Neuron (in vitro differentiated cells): ENCODE results near the gene NUDT3.

Source experiments
- H2AFZ ChIP-seq: one replicate; pipeline ENCODE4 v1.6.1; 2013; ENCODE audit warnings: low read depth, mild to moderate bottlenecking, inconsistent platforms, low read length, moderate library complexity
- H3K27me3 ChIP-seq: one replicate; pipeline ENCODE4 v1.6.1; 2013; ENCODE audit warnings: low read length; ENCODE audit not compliant: insufficient read depth
- H3K36me3 ChIP-seq: one replicate; pipeline ENCODE4 v1.6.1; 2013; ENCODE audit warnings: low read length; ENCODE audit not compliant: insufficient read depth
- H3K4me1 ChIP-seq: one replicate; pipeline ENCODE4 v1.6.1; 2013; ENCODE audit warnings: low read length; ENCODE audit not compliant: insufficient read depth
- H3K4me3 ChIP-seq: 2 replicates; pipeline ENCODE4 v1.5.1; 2013; ENCODE audit warnings: mild to moderate bottlenecking, low read length, moderate library complexity
- H3K9me3 ChIP-seq: one replicate; pipeline ENCODE4 v1.6.1; 2013; ENCODE audit warnings: low read length

NUDT3 gene

GRCh38 chr6:34312259-34312658, 80.2 kb downstream of the NUDT3 start:
- Histone ChIP-seq H3K4me1 (no peaks in the 10 kb centered on the region), H2AFZ (no peak overlapping the region), H3K4me3 (no peak overlapping the region), H3K27me3 (no peaks in the 10 kb centered on the region), H3K9me3 (no peaks in the 10 kb centered on the region), H3K36me3 (peaks cover 3% of the 10 kb centered on the region)

- Histone ChIP-seq H3K9me3 (no peaks in the 10 kb centered on the region), H3K4me1 (no peaks in the 10 kb centered on the region), H3K36me3 (peaks cover 6% of the 10 kb centered on the region), H2AFZ (no peak overlapping the region), H3K4me3 (no peak overlapping the region), H3K27me3 (no peaks in the 10 kb centered on the region)
Observed at GRCh38 chr6:34310817-34311216, 81.7 kb downstream of the NUDT3 start.

- H3K4me1 ChIP-seq: no peaks in the 10 kb centered on the region
- H3K4me3 ChIP-seq: no peak overlapping the region
- H3K36me3 ChIP-seq: peaks cover 6% of the 10 kb centered on the region
- no peaks in the 10 kb centered on the region for H3K27me3 ChIP-seq
- no peak overlapping the region for H2AFZ ChIP-seq
- no peaks in the 10 kb centered on the region for H3K9me3 ChIP-seq
Observed at GRCh38 chr6:34308483-34308882, 84.0 kb downstream of the NUDT3 start.

- Histone ChIP-seq H3K4me1 (no peaks in the 10 kb centered on the region), H3K27me3 (no peaks in the 10 kb centered on the region), H3K36me3 (peaks cover 2% of the 10 kb centered on the region), H2AFZ (no peak overlapping the region), H3K4me3 (no peak overlapping the region), H3K9me3 (no peaks in the 10 kb centered on the region)
Observed at GRCh38 chr6:34305982-34306708, 86.3 kb downstream of the NUDT3 start.

- H3K9me3 ChIP-seq: no peaks in the 10 kb centered on the region
- no peaks in the 10 kb centered on the region for H3K4me1 ChIP-seq
- no peak overlapping the region for H3K4me3 ChIP-seq
- no peaks in the 10 kb centered on the region for H3K27me3 ChIP-seq
- no peak overlapping the region for H2AFZ ChIP-seq
- peaks cover 2% of the 10 kb centered on the region for H3K36me3 ChIP-seq
Observed at GRCh38 chr6:34305497-34305896, 87.0 kb downstream of the NUDT3 start.

GRCh38 chr6:34304164-34304563, 88.3 kb downstream of the NUDT3 start:
- H3K4me1 ChIP-seq: no peaks in the 10 kb centered on the region
- H3K4me3 ChIP-seq: no peak overlapping the region
- no peak overlapping the region for H2AFZ ChIP-seq
- H3K36me3 ChIP-seq: peaks cover 6% of the 10 kb centered on the region
- no peaks in the 10 kb centered on the region for H3K27me3 ChIP-seq
- no peaks in the 10 kb centered on the region for H3K9me3 ChIP-seq

- H3K9me3 ChIP-seq: no peaks in the 10 kb centered on the region
- H3K36me3 ChIP-seq: peaks cover 6% of the 10 kb centered on the region
- no peaks in the 10 kb centered on the region for H3K27me3 ChIP-seq
- no peak overlapping the region for H2AFZ ChIP-seq
- no peaks in the 10 kb centered on the region for H3K4me1 ChIP-seq
- no peak overlapping the region for H3K4me3 ChIP-seq
Observed at GRCh38 chr6:34302929-34303328, 89.5 kb downstream of the NUDT3 start.

- Histone ChIP-seq H3K36me3 (peaks cover 6% of the 10 kb centered on the region), H2AFZ (no peak overlapping the region), H3K27me3 (no peaks in the 10 kb centered on the region), H3K9me3 (no peaks in the 10 kb centered on the region), H3K4me1 (no peaks in the 10 kb centered on the region), H3K4me3 (no peak overlapping the region)
Observed at GRCh38 chr6:34301408-34301807, 91.1 kb downstream of the NUDT3 start.

GRCh38 chr6:34300332-34300751, 92.1 kb downstream of the NUDT3 start:
- Histone ChIP-seq H3K27me3 (no peaks in the 10 kb centered on the region), H3K36me3 (peaks cover 8% of the 10 kb centered on the region), H3K4me3 (no peak overlapping the region), H3K9me3 (no peaks in the 10 kb centered on the region), H2AFZ (no peak overlapping the region), H3K4me1 (no peaks in the 10 kb centered on the region)

GRCh38 chr6:34298941-34299340, 93.5 kb downstream of the NUDT3 start:
- no peak overlapping the region for H3K4me3 ChIP-seq
- no peaks in the 10 kb centered on the region for H3K27me3 ChIP-seq
- H2AFZ ChIP-seq: no peak overlapping the region
- H3K4me1 ChIP-seq: no peaks in the 10 kb centered on the region
- H3K9me3 ChIP-seq: no peaks in the 10 kb centered on the region
- peaks cover 18% of the 10 kb centered on the region for H3K36me3 ChIP-seq

- H3K4me3 ChIP-seq: no peak overlapping the region
Observed at GRCh38 chr6:34295721-34296120, 96.7 kb downstream of the NUDT3 start.

GRCh38 chr6:34292954-34293353, 99.5 kb downstream of the NUDT3 start:
- Histone ChIP-seq H3K4me1 (no peaks in the 10 kb centered on the region), H3K4me3 (no peak overlapping the region), H2AFZ (no peak overlapping the region), H3K9me3 (no peaks in the 10 kb centered on the region), H3K27me3 (no peaks in the 10 kb centered on the region), H3K36me3 (peaks cover 55% of the 10 kb centered on the region)

More at GRCh38 chr6:34295721-34296120, 96.7 kb downstream of the NUDT3 start:
- Histone ChIP-seq H2AFZ (no peak overlapping the region), H3K4me1 (no peaks in the 10 kb centered on the region), H3K9me3 (no peaks in the 10 kb centered on the region), H3K27me3 (no peaks in the 10 kb centered on the region), H3K36me3 (peaks cover 45% of the 10 kb centered on the region)

- H3K36me3 ChIP-seq: peaks cover 66% of the 10 kb centered on the region
Observed at GRCh38 chr6:34289137-34289536, 103.3 kb downstream of the NUDT3 start.

GRCh38 chr6:34288581-34288980, 103.9 kb downstream of the NUDT3 start:
- peaks cover 68% of the 10 kb centered on the region for H3K36me3 ChIP-seq

More at GRCh38 chr6:34289137-34289536, 103.3 kb downstream of the NUDT3 start:
- Histone ChIP-seq H3K9me3 (no peaks in the 10 kb centered on the region), H2AFZ (no peak overlapping the region), H3K4me1 (no peaks in the 10 kb centered on the region), H3K4me3 (no peak overlapping the region), H3K27me3 (no peaks in the 10 kb centered on the region)

More at GRCh38 chr6:34288581-34288980, 103.9 kb downstream of the NUDT3 start:
- Histone ChIP-seq H2AFZ (no peak overlapping the region), H3K4me3 (no peak overlapping the region), H3K9me3 (no peaks in the 10 kb centered on the region), H3K4me1 (no peaks in the 10 kb centered on the region), H3K27me3 (no peaks in the 10 kb centered on the region)
